Pulmonary artery endothelial cell (primary cell): ENCODE results near the gene LRRC7. TPM values are rescaled to one million over a fixed set of nuclear protein-coding genes. Genes with fewer than 3 reads are reported as not detected.

Source experiments
- DNase-seq: peaks from one replicate; pipeline ENCODE4 v3.0.0-alpha.2; 2011; ENCODE audit warnings: low read depth, low spot score
- total RNA-seq: library from RNA; depleted of rRNA; stranded (reverse); fragments of >200 nt; gene quantifications from 2 replicates; pipeline ENCODE4 v1.2.3, GENCODE V29; 2014

LRRC7 gene
- 0.07 TPM in 1 of 2 replicates, not detected in the other for total RNA-seq

DNA sequence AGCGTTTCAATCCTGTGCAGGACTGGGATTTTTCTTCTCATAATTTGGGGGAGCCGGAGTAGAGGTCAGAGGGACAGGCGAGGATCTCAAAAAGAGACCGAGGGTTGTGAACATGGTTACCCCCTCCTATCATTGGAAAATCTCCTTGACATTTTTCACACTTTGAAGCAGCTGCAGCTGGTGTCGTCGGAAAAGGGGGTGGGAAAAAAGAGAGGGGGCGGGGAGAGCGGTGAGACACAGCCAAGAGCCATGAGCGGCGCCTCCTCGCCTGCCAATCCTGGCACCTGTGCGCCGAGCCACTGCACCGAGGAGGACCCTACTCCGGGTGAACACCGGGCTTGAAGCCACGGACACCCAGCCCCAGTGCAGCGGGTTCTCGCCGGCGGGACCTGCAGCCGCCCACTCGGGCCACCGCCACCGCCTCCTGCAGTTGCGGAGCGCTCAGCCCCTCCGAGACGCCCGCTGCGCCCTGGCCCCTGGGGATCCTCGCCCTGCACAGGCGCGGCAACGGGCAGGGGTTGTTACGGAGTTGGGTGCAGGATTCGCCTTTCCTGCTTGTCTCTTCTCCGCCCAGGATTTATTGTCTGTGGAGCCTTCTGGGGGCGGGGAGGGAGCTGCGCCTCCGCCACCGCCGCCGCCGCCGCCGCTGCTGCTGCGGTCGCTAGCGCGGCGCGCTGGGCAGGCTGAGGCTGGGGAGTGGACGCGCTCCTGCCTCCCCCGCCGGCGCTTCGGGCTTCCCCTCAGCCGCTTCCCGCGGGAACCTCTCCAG, at the start of gene LRRC7:
TSS of gene LRRC7 (plus strand) at position 271 of the 769 bp plus-strand sequence. CDS start 718 bp downstream, outside the sequence.
- no peak for DNase-seq

DNA sequence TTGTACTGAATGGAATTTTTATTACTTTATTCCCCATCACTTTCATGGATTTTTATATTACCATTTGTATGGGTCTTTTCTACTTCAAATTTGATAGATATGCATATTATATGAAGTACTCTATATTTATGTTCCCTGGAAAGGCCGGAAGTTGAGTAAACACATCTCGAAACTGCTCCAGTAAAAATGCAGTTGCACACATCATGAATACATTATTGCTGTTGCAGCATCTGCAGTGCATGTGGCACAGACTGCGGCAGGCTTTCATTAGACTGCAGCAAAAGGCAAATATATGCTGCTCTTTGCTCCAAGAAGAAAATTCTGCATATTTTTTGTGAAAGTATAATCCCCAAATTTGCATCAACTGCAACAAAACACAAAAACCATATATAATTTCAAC, 48.7 kb upstream of the LRRC7 start:
- no peak for DNase-seq

DNA sequence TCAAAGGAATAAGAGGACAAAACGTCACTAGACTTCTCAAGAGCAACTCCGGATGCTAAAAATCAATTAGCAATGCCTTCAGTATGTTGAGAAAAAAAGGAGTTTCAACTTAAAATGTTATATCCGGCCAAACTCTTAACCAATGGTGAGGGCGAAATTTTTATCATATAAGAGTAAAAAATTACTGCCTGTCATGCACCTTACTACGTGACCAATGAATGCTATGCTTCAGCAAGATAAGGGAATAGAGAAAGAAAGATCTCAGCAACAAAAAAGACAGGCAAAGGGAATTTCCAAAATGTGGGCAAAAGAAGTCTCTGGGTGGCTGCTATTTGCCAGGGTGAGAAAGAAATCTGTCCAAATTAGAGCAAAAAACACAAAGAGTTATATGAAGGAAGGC, 47.4 kb upstream of the LRRC7 start:
- no peak for DNase-seq

GRCh38 chr1:69523032-69523431, 44.7 kb upstream of the LRRC7 start:
- DNase-seq = no peak

DNA sequence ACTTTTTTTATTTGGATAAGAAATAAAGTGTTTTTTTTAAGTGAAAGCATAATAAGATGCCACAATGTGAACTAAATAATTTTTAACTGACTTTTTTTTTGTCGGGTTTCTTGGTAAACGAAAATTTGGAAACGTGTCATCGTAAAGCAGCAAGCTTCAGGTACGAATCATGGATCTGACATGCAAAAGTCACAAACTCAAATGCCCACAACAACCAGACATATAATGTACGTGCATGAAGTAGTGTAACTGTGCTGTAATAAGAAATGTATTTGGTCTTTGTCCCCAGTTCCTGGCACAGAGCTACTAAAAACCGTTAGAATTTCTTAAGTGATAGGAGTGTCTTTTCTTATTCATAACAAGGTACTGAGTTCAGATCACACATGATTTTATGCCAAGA, 44.3 kb upstream of the LRRC7 start:
- no peak for DNase-seq

DNA sequence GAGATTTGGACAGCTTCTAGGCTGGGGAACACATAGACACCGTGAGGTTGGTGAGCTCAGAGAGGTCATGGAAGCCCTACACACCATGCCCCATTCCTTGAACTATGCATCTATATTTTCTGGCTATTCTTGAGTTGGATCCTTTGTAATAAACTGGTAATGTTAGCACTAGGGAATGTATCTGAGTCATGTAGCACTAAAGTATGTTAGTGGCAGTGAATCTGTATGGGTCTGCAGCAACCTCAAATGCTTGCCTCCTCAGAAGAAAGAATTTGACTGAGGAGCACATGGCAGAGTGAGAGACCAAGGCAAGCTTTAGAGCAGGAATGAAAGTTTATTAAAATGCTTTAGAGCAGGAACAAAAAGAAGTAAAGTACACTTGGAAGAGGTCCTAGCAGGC, 43.7 kb upstream of the LRRC7 start:
- no peak for DNase-seq

DNA sequence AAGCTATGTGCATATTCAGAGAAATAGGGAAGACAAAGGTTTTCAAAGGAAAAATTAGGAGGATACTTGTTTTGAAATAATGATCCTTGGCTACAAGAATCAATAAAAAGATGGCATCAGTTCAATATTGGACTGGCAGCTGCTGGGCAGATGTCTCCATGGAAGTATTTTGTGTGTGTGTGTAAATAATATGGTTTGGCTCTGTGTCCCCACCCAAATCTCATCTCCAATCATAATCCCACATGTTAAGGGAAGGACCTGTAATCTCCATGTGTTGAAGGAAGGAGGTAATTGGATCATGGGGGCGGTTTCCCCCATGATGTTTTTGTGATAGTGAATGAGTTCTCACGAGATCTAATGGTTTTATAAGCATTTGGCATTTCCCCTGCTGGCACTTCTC, 40.4 kb upstream of the LRRC7 start:
- no peak for DNase-seq

DNA sequence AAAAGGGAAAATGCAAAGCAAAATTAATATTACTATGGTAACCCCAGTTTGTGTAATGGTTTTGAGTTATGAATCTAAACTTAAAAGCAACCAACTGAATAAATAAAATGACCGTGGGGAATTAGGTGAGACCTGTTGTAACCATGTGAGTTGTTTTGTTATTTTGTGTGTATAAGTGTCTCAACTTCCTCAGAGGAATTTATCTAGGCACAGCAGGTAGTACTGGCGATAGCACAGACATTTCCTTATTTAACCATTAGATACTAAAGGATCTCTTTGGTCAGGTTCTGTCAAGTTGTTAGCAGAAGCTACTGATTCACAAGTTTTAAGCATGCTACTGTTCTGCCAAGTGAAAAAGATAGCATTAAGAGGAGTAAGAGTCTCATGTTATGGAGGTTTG, 39.3 kb upstream of the LRRC7 start:
- DNase-seq = no peak

DNA sequence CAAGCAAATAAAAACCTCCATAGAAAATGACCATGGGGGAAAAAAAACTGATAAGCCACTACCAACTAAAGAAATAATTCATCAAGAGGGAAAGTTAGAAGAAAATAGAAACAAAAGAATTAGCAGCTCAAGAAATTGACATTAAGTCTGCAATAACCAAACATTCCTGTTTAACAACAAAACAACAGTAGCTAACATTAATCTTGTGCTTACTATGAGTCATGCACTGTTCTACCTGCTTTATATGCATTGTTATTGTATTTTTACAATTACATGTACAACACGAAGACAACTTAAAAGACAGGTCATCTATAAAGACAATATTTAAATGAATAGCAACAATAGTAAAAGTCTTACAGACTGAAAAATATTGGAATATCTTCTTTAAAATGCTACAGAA, 34.4 kb upstream of the LRRC7 start:
- DNase-seq = no peak

- no peak for DNase-seq
Observed at GRCh38 chr1:69534829-69535228, 32.9 kb upstream of the LRRC7 start.

DNA sequence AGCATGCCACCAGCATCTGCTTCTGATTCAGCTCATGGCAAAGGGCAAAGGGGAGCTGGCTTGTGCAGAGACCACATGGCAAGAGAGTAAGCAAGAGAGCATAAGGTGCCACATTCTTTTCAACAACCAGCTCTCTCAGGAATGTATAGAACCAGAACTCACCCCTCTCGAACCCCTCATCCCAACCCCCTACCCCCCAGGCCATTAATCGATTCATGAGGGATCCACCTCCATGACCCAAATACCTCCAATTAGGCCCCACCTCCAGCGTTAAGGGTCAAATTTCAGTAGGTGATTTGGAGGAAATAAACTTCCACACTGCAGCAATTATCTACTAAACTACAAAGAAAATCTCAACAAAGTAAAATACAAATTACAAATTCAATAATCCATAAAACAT, 32.2 kb upstream of the LRRC7 start:
- DNase-seq = no peak

GRCh38 chr1:69540052-69540451, 27.7 kb upstream of the LRRC7 start:
- no peak for DNase-seq

- DNase-seq = no peak
Observed at GRCh38 chr1:69551476-69552324, 16.0 kb upstream of the LRRC7 start.

GRCh38 chr1:69553726-69554125, 14.0 kb upstream of the LRRC7 start:
- no peak for DNase-seq

DNA sequence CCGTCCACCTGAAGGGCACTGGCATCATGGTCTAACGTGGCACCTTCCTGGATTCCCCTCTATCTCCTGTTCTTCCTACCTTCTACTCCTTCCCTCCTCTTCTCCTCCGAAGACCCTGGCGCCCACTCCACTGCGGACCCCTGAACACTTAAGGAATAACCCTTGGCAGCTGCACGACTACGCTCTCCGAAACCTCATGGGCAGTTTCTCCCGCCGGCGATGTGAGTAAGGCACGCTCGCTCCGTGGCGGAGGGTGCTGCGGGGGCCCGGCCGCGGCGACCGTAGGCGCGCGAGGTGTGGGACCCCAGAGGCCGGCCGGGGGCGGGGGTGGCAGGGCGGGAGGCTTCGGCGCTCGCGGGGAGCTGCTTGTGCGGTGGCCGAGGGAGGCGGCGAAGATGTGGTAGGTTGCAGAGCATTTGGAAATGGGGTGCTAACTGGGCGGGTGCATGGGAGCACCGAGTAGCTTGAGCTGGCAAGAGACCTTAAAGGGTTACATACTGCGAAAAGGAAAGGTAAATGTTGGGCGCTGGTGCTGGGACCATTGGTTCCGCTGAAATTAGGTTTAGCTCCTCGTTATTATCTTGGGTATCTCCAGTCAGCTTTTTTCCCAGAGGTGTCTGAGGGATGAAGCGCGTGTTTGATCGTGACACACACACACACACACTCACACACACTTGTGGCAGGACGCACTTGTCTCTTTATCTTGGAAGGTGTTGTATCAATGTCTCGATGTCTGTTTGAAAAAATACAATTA, 876 bp downstream of the LRRC7 start:
- DNase-seq = no peak

- no peak for DNase-seq
Observed at GRCh38 chr1:69569175-69569541, 1.4 kb downstream of the LRRC7 start.

DNA sequence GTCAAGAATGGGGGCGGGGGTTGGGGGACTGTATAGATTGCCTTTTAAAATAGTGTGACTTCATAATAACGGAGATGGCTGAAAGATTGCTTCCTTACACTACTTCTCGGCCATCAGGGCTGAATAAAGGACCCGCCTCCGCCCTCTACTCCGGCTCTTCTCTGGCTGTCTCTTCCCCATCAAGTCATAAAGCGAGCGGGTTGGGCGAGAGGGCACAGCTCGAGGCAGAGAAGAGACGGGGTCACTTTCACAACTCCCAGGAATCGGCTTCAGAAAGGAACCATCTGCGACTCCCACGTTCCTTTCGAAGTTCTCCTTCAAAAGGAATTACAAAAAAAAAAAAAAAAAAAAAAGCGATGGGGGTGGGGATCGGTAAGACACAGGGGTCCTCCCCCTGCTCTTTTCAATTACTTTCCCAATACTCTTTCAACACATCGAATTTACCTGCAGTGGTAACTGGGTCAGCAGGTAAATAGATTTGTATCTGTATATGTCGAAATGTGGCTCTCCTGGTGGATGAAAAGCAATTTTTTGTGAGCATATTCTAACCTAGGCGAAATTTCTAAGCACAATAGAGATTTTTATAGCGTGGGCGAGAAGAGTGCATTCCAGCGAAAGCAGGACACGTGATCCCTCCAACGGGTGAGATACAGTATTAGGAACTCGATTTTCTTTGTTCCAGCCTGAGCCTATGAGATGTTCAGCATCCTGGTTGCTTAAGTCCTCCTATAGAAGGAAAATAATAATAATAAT, 2.0 kb downstream of the LRRC7 start:
- no peak for DNase-seq

- DNase-seq = no peak
Observed at GRCh38 chr1:69570356-69570755, 2.6 kb downstream of the LRRC7 start.

DNA sequence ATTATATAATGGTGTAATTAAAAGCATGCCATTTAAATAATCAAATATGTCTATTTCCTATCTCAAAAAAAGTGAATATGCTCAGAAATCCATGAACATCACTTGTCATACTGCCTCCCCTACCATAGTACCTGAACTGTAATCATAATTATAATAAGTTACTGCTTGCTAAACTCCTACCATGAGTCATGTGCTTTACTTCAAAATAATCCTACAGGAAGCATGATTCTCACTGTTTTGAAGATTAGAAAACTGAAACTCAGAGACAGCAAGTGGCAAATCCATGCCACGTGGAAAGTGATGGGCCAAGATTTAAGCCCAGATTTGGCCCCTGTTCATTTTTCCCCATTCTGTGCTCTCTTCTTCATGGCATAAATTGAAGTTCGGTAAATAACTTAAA, 5.2 kb downstream of the LRRC7 start:
- DNase-seq = no peak

- no peak for DNase-seq
Observed at GRCh38 chr1:69573911-69574310, 6.2 kb downstream of the LRRC7 start.

GRCh38 chr1:69585666-69586065, 17.9 kb downstream of the LRRC7 start:
- DNase-seq = no peak
